WTC11 (cell line): ENCODE data around the gene PKP4. TPM values are rescaled to one million over a fixed set of nuclear protein-coding genes. Genes with fewer than 3 reads are reported as not detected.
A peak's percentile ranks its signal among the peaks of the same experiment; 100 is the strongest.

ENCODE experiments used
- ATAC-seq: fragments of 200-7000 bp; cut with Tn5 transposase; 2 replicates; pipeline ENCODE4 v1.10.0; 2021; ENCODE audit warnings: mild to moderate bottlenecking, moderate library complexity
- CTCF ChIA-PET: fragments of 300-600 bp; sonication (Branson Sonifier 250); formaldehyde crosslinking; loops from one replicate; lab custom pipeline; 2021; ENCODE audit warnings: antibody characterized with exemption; lab: Charles Lee
- POLR2A ChIA-PET: fragments of 350-600 bp; sonication (Branson Sonifier 250); formaldehyde crosslinking; loops from one replicate; lab custom pipeline; 2021; ENCODE audit warnings: antibody characterized with exemption; lab: Charles Lee
- DNase-seq: peaks from one replicate; pipeline ENCODE4 v3.0.0; 2021; ENCODE audit warnings: low spot score
- H3K27ac Mint-ChIP-seq: 2 replicates; pipeline ENCODE4 v1.8.0; 2021; ENCODE audit warnings: mixed read lengths
- H3K27me3 Mint-ChIP-seq: 2 replicates; pipeline ENCODE4 v1.8.0; 2021; ENCODE audit warnings: low read depth, mild to moderate bottlenecking, moderate library complexity, mixed read lengths
- H3K36me3 Mint-ChIP-seq: 2 replicates; pipeline ENCODE4 v1.8.0; 2021; ENCODE audit warnings: mixed read lengths
- H3K4me1 Mint-ChIP-seq: 2 replicates; pipeline ENCODE4 v1.8.0; 2022; ENCODE audit warnings: mixed read lengths
- H3K4me3 Mint-ChIP-seq: 2 replicates; pipeline ENCODE4 v1.8.0; 2021; ENCODE audit warnings: mild to moderate bottlenecking, moderate library complexity, mixed read lengths
- H3K9me3 Mint-ChIP-seq: 2 replicates; pipeline ENCODE4 v1.8.0; 2021; ENCODE audit warnings: mixed read lengths
- CDX4 ChIP-seq: fragments of 250-450 bp; sonication (Bioruptor Pico); IDR thresholded peaks from 2 replicates; pipeline ENCODE4 v1.9.0; 2021; ENCODE audit warnings: moderate library complexity, mild to moderate bottlenecking, inconsistent platforms, borderline replicate concordance
- CREB1 ChIP-seq: sonication (generic); formaldehyde crosslinking; IDR thresholded peaks from 2 replicates; pipeline ENCODE4 v1.8.0; 2023; ENCODE audit warnings: mild to moderate bottlenecking, missing genetic modification reagents
- CREM ChIP-seq: sonication (generic); formaldehyde crosslinking; IDR thresholded peaks from 2 replicates; pipeline ENCODE4 v1.8.1; 2022; ENCODE audit warnings: mild to moderate bottlenecking, missing genetic modification reagents, moderate library complexity
- ELF4 ChIP-seq: sonication (generic); formaldehyde crosslinking; IDR thresholded peaks from 2 replicates; pipeline ENCODE4 v1.8.1; 2022; ENCODE audit warnings: low read depth, mild to moderate bottlenecking, moderate library complexity, missing genetic modification reagents
- ETV6 ChIP-seq: sonication (generic); formaldehyde crosslinking; IDR thresholded peaks from 2 replicates; pipeline ENCODE4 v1.8.1; 2022; ENCODE audit warnings: mild to moderate bottlenecking, missing genetic modification reagents
- FOXJ3 ChIP-seq: sonication (generic); formaldehyde crosslinking; IDR thresholded peaks from 2 replicates; pipeline ENCODE4 v1.9.0; 2021; ENCODE audit warnings: missing genetic modification reagents, mild to moderate bottlenecking, borderline replicate concordance
- FOXK1 ChIP-seq: sonication (generic); formaldehyde crosslinking; IDR thresholded peaks from 2 replicates; pipeline ENCODE4 v1.8.0; 2022; ENCODE audit warnings: mild to moderate bottlenecking, moderate library complexity, missing genetic modification reagents
- MAX ChIP-seq: sonication (generic); formaldehyde crosslinking; IDR thresholded peaks from 2 replicates; pipeline ENCODE4 v1.8.0; 2022; ENCODE audit warnings: mild to moderate bottlenecking, missing genetic modification reagents
- OVOL2 ChIP-seq: fragments of 250-450 bp; sonication (Bioruptor Pico); IDR thresholded peaks from 2 replicates; pipeline ENCODE4 v1.9.0; 2021; ENCODE audit warnings: mild to moderate bottlenecking, borderline replicate concordance
- SP1 ChIP-seq: sonication (generic); formaldehyde crosslinking; conservative IDR thresholded peaks from 2 replicates; pipeline ENCODE4 v1.8.1; 2022; ENCODE audit warnings: missing genetic modification reagents
- TCF7 ChIP-seq: sonication (generic); formaldehyde crosslinking; IDR thresholded peaks from 2 replicates; pipeline ENCODE4 v1.8.0; 2022; ENCODE audit warnings: mild to moderate bottlenecking, low read depth, missing genetic modification reagents, moderate library complexity
- TEAD1 ChIP-seq: sonication (generic); formaldehyde crosslinking; IDR thresholded peaks from 2 replicates; pipeline ENCODE4 v1.8.0; 2022; ENCODE audit warnings: mild to moderate bottlenecking, missing genetic modification reagents
- USF2 ChIP-seq: sonication (generic); formaldehyde crosslinking; IDR thresholded peaks from 2 replicates; pipeline ENCODE4 v1.8.1; 2023; ENCODE audit warnings: mild to moderate bottlenecking, missing genetic modification reagents, moderate library complexity
- ZBTB21 ChIP-seq: sonication (generic); formaldehyde crosslinking; IDR thresholded peaks from 2 replicates; pipeline ENCODE4 v1.8.1; 2023; ENCODE audit warnings: mild to moderate bottlenecking, missing genetic modification reagents, borderline replicate concordance
- total RNA-seq: library from RNA; stranded (reverse); gene quantifications from 3 replicates; pipeline ENCODE4 v1.2.3, GENCODE V29; 2021
- TF ChIP-seq, protein P1 (sequence below): sonication (generic); formaldehyde crosslinking; conservative IDR thresholded peaks from 2 replicates; pipeline ENCODE4 v1.8.1; 2022; ENCODE audit warnings: mild to moderate bottlenecking, missing genetic modification reagents
- TF ChIP-seq, protein P2 (sequence below): fragments of 250-450 bp; sonication (Bioruptor Pico); conservative IDR thresholded peaks from 2 replicates; pipeline ENCODE4 v1.9.0; 2021; ENCODE audit warnings: mild to moderate bottlenecking
- TF ChIP-seq, protein P3 (sequence below): fragments of 250-450 bp; sonication (Bioruptor Pico); IDR thresholded peaks from 2 replicates; pipeline ENCODE4 v1.9.0; 2021; ENCODE audit warnings: mild to moderate bottlenecking

Gene PKP4
- total RNA-seq, 1 experiment from 2014 or later: 78.9 TPM

GRCh38 chr2:158716921-158717320 lies 260.2 kb downstream of the PKP4 start:
- 0 out of 2 replicates have a peak, but pooled peaks cover 7% of the 10 kb centered on the region for H3K36me3 Mint-ChIP-seq
- TF ChIP-seq, protein P1, sequence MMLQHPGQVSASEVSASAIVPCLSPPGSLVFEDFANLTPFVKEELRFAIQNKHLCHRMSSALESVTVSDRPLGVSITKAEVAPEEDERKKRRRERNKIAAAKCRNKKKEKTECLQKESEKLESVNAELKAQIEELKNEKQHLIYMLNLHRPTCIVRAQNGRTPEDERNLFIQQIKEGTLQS (CRISPR knock-in tag): no peak
- TF ChIP-seq FOXK1 (CRISPR knock-in tag) (no peak), MAX (CRISPR knock-in tag) (no peak), CREM (CRISPR knock-in tag) (no peak), TEAD1 (no peak), ZBTB21 (CRISPR knock-in tag) (no peak), SP1 (CRISPR knock-in tag) (no peak)
- ATAC-seq: peak; percentile 72
- DNase-seq: no peak
- ChIA-PET CTCF (interaction anchor here (1.6 to 2.7 kb wide), 4 partner anchors 8 to 692 kb away, joined by 6 to 11 read pairs (median 8); no protein-coding TSS in a partner anchor), POLR2A (no interaction called here)
- no peak overlapping the region for H3K27ac Mint-ChIP-seq
- H3K27me3 Mint-ChIP-seq: no peaks in the 10 kb centered on the region; the same call in 1 of the 2 replicates
- H3K4me1 Mint-ChIP-seq: peaks cover 12% of the 10 kb centered on the region
- H3K9me3 Mint-ChIP-seq: peaks cover 15% of the 10 kb centered on the region
- H3K4me3 Mint-ChIP-seq: no peak overlapping the region

DNA sequence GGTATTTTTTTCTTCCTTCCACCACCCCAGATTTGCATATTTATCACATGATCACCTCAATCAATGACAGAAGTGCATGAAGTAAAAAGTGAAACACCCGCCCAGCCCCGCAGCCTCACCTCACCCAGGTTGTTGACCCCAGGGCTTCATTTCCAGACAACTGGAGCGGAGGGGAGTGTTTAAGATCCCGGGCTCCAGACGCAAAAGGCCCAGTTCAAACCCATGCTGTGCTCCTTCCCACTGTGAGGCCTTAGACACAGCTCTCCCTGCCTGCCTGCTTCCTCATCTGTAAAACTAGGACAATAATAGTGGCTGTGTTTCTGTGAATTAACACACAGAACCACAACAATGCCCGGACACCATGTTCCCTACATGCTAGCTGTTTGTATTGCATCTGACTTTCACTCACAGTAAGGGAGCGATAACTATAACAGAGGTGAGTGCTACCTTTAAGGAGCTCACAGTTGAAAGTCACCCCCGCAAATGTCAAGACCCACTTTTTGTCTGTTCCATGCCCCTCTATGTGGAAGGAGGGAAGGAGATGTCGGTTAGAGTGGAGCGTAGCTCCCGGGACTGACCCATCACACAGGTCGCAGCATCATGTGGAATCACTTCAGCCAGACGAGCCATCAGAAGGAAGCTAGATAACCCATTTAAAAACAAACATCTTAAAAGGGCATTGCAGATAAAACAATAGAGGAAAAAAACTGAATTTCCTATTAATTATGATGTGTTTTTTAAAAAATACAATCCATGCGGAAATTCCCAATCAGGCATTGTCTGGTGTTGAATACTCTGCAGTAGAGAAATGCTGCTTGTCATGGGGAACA lies 260.8 kb downstream of the PKP4 start:
- DNase-seq: no peak
- H3K4me1 Mint-ChIP-seq: peaks cover 12% of the 10 kb centered on the region
- H3K27ac Mint-ChIP-seq: no peak overlapping the region
- H3K27me3 Mint-ChIP-seq: no peaks in the 10 kb centered on the region; the same call in 1 of the 2 replicates
- 0 out of 2 replicates have a peak, but pooled peaks cover 7% of the 10 kb centered on the region for H3K36me3 Mint-ChIP-seq
- CTCF ChIA-PET: interaction anchor here (1.7 to 2.7 kb wide), 3 partner anchors 28 to 693 kb away, joined by 6 to 11 read pairs (median 7); no protein-coding TSS in a partner anchor
- ATAC-seq: no peak; the same call in 1 of the 2 replicates
- H3K4me3 Mint-ChIP-seq: no peak overlapping the region
- H3K9me3 Mint-ChIP-seq: peaks cover 15% of the 10 kb centered on the region
- TF ChIP-seq ETV6 (no peak), CREB1 (CRISPR knock-in tag) (no peak), OVOL2 (no peak), USF2 (CRISPR knock-in tag) (no peak)
- TF ChIP-seq, protein P2, sequence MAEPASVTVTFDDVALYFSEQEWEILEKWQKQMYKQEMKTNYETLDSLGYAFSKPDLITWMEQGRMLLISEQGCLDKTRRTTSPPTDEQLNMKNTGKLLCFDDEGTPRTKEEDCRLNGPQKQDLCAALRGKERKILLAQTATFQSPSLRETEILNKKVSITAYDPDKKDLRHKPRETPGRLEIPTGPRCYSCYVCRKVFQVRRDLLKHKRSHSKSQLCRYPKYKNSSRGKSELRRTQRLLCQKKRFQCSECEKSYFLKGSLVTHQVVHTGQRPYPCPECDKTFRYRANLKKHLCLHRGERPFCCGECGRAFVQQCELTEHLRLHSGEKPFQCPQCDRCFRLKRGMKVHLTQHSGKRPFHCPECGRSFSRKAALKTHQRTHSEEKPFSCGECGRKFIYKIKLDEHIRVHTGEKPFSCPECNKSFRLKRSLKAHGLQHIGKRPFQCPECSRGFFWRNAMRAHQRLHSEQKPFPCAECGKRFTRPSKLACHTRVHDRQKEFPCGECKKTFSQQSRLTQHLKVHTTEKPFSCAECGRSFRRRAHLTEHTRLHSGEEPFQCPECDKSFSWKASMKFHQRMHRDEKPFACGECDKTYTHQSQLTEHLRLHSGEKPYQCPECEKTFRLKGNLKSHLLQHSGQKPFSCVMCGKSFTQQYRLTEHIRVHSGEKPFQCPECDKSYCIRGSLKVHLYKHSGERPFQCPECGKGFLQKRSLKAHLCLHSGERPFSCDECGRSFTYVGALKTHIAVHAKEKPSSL (CRISPR knock-in tag): no peak
- POLR2A ChIA-PET: no interaction called here

GRCh38 chr2:158718196-158718585 lies 261.4 kb downstream of the PKP4 start:
- peaks cover 11% of the 10 kb centered on the region for H3K9me3 Mint-ChIP-seq
- TF ChIP-seq ELF4 (CRISPR knock-in tag) (no peak), FOXJ3 (CRISPR knock-in tag) (no peak), CDX4 (CRISPR knock-in tag) (no peak), TCF7 (CRISPR knock-in tag) (no peak)
- TF ChIP-seq, protein P3, sequence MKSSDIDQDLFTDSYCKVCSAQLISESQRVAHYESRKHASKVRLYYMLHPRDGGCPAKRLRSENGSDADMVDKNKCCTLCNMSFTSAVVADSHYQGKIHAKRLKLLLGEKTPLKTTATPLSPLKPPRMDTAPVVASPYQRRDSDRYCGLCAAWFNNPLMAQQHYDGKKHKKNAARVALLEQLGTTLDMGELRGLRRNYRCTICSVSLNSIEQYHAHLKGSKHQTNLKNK (CRISPR knock-in tag): no peak
- ChIA-PET CTCF (interaction anchor here (1.7 to 2.7 kb wide), 3 partner anchors 27 to 694 kb away, joined by 6 to 11 read pairs (median 7); no protein-coding TSS in a partner anchor), POLR2A (no interaction called here)
- ATAC-seq (no peak), DNase-seq (no peak)
- H3K4me1 Mint-ChIP-seq: peaks cover 12% of the 10 kb centered on the region
- no peaks in the 10 kb centered on the region; the same call in 1 of the 2 replicates for H3K27me3 Mint-ChIP-seq
- H3K36me3 Mint-ChIP-seq: 0 out of 2 replicates have a peak, but pooled peaks cover 6% of the 10 kb centered on the region
- H3K4me3 Mint-ChIP-seq: no peak overlapping the region
- H3K27ac Mint-ChIP-seq: no peak overlapping the region
